GM19468 (cell line): ENCODE data around the gene PDYN.
"Not testable (repeated sequence)": the region's sequence is repeated elsewhere in the genome, so short reads cannot be mapped to it uniquely, and the experiment has no call there.

Experiments used
- ATAC-seq: cut with Tn5 transposase; IDR thresholded peaks from one replicate; pipeline ENCODE4 v1.9.1; 2021; ENCODE audit warnings: mild to moderate bottlenecking, moderate library complexity, moderate number of reproducible peaks; ENCODE audit not compliant: unreplicated experiment; ENCODE audit errors: extremely low read depth

The PDYN gene

DNA sequence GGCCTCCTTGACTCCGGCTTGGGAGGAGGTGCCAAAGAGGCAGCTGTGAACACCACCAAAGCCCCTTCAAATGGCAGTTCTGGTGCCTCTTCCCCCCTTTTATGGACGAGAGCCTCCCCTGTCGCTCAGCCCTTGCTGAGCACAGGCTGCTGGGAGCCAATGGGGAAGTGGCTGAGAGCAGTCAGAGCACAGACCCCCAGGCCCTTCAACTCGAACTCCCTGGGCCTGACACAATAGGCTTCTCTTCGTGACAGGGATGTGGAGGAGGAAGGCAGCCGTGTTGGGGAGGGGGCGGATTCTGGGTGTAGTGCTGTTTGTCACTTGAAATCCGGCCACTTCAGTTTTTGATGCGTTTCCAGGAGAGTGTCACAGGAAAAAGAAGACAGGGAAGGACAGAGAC is at the start of gene PDYN:
PDYN (minus strand) TSS at position 73 of the 400 bp plus-strand sequence. CDS start 10,974 bp downstream, outside the sequence.
- ATAC-seq = no peak

DNA sequence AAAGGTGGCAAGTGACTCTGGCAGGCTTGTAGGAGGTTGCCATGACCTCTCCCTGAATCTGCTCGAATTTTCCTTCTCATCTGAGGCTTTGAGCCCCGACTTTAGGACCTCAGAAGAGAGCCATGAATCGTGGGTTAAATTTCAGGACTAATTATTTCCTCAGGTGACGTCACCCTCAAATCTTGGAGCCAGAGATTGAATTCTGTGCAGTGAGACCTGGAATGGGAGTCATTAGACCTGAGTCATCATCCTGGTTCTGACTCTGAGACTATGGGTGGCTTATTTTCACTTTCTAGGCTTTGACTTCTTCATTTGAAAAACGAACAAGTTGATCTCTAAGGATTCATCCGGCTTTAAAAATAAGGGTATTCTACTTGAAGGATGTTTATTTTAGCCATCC is 48.5 kb upstream of the PDYN start:
- no peak for ATAC-seq

DNA sequence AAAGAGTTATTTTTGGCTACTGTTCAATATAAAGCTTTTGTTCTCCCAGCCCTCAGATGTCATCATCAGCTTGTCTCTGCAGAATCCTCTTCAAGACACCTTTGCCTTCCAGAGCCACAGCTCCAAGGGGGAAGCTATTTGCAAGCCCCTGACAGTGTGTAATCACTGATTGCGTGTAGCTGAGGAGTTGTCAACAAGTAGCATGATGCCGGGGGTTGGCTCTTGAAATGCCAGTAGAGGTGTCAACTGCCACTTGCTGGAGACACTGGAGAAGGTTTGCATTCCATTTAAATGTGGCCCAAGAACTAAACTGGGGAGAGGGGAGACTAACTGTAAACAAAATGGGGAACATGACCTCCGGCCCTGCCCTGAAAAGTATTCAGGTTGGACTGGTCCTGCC is 44.3 kb upstream of the PDYN start:
- no peak for ATAC-seq

DNA sequence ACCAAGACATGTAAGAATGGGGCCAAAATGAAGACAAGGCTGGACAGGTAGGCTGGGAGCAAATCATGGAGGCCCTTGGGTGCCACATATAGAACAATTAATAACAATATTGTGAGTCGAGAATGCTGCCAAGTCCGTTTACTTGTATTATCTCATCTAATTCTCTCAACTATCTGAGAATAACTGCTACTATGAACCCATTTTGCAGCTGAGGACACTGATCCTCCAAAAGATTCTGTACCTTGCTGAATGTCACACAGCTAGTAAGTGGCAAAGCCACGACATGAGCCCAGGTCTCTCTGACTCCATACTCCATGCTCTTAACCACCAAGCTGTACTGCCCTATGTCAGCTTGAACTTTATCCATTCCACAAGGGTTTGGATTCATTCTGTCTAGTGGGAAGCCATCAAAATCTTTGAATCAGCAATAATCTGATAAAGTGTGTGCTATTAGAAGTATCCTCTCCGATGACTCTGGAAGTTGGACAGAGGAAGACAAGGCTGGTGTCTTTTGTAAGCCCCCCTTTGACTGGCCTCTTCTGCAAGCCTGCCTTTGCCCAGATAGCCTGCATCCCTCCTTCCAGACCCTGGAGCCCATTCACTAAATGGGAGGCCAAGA is 43.5 kb upstream of the PDYN start:
- no peak for ATAC-seq

DNA sequence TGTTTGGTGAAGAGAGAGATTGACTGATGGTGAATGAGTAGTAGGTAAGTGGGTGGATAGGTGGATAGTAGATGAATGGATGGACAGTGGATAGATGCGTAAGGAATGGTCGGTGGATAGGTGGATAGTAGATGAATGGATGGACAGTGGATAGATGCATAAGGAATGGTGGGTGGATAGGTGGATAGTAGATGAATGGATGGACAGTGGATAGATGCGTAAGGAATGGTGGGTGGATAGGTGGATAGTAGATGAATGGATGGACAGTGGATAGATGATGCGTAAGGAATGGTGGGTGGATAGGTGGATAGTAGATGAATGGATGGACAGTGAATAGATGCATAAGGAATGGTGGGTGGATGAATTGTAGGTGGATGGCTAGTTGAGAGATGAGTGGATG is 42.5 kb upstream of the PDYN start:
- not testable (repeated sequence) for ATAC-seq

DNA sequence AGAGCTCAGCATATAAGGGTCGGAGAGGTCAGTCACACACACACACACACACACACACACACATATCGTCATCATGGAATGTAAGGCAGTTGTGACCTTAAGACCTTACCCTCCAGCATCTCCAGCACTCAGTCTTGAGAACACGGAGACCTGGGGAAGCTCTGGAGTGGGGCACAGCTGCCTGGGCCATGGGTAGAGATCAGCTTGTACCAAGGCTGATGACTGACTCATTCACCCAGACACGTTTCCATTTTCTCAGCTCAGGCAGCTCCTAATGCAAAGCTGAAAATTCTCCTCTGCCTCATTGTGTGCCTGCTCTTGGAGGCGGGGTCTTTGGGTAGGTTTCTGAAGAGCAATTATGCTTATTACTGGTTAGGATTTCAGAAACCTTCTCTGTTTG is 38.3 kb upstream of the PDYN start:
- no peak for ATAC-seq

DNA sequence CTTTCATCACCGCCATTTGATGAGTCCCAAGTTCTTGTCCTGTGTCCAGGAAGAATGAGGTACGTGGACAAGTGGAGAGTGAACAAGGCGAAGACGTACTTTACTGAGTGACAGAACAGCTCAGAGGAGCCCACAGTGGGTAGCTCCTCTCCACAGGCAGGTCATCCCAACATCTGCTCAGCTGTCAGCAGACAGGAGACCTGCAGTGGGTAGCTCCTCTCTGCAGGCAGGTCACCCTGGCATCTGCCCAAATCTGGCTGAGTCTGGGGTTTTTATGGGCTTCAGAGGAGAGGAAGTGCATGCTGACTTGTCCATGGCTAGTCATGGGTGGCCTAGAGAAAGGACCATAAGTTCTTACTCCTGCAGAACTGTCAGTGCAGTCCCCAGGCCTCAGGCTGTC is 32.7 kb upstream of the PDYN start:
- ATAC-seq = no peak

DNA sequence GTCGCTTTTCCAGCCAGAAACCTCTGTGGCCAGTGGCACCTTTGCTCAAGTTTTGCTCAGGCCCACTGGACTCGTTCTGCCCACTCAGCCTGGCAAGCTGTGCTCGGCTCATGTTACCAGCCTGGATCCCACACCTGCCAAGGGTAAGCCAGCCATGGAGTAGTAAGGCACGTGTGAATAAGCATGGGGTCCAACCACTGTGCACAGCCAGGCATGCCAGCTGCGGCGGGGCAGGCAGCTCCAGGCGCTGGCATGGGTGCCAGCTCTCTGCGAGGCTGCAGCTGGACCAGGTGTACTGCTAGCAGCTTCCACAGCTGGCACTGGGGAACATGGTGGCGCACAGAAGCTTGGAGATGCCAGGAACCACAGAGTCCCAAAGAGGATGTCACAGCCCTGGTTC is 32.1 kb upstream of the PDYN start:
- ATAC-seq = no peak

DNA sequence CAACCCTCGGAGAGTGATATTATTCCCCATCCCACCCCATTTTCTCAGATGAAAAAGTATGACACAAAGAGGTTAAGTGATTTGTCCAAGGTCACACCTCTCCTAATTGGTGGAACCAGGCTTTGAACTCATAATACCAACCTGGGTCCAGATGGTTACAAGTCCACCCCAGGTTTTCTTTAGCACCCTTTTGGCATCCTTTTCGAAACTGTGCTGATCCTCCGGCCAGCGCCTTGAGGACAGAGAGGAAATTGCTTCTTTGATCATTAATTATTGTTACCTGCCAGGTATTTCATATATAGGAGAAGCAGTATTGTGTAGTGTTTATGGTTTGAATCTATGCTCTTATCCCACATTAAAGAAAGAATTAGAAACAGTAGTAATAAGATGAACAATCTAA is 29.3 kb upstream of the PDYN start:
- ATAC-seq = no peak

DNA sequence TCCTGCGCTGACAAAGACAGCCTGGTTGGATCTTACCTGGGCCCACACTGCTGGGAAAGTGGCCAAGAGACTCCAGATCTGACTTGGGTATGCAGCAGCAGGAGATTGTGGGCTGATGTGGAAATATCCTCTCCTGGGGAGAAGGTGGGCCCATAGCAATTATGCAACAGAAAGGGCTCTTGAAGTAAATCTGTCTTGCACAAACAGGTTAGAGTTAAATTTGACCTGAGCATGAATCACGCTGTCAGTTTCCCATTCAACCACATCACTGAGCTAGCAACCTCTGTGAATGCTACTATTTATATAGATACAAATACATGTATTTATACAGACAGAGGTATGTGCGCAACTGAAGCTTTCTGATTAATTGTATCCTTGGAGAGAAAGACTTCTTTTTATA is 28.3 kb upstream of the PDYN start:
- no peak for ATAC-seq

DNA sequence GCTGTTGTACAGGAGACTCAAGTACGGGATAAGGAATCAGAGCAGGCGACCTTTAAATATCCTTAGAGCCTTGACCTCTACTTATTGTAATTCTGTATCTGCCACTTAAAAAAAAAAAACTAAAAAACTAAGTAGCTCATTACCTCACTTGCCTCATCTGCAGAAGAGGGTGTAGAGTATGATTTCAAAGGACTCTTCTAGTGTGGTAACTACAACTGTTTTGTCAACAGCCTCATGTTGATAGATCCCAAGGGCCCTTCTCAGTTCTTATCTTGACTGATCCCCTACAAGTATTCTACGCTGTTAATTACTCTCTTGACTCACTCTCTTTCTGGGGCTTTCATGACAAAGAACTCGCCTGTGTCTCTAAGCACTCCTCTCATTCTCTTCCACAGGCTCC is 16.7 kb upstream of the PDYN start:
- no peak for ATAC-seq

DNA sequence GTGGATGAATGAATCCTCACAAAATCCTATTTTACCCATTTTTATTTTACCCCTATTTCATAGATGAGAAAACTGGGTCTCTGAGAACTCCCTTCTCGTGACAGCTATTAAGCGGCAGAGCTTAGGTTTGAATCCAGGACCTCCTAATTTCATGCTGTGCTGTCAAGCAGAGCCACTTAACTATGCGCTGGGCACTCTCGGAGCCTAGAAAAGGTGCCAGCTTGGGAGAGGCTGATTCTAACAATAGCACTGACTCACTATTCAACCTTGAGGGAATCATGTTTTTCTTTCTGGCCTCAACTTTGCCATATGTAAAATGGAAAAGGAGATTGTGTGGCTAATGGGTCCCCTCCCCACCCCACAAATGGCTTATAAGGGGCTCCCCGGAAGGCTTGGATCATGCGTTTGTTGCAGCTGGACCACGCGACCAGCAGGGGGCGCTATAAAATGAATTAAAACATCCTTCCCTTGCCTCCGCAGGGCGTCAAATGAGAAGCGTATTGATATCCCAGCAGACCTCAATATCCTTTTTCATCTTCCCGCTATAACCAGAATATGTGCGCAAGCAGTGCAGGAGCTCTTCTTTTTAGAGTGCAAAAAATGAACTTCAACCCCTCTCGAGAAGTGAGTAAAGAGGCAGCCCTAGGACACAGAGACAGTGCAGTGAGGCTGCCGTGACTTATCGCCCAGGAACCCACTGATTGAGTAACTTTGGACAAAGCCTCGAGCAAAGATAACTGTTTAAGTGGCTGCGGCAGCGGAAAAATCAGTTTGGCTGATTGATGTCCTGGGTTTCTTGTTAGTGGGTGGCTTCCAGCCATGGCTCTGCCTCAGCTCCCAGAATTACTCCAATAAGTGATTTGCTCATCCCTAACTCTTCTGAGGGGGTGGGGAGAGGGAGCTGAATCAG is 12.8 kb upstream of the PDYN start:
- ATAC-seq = no peak

DNA sequence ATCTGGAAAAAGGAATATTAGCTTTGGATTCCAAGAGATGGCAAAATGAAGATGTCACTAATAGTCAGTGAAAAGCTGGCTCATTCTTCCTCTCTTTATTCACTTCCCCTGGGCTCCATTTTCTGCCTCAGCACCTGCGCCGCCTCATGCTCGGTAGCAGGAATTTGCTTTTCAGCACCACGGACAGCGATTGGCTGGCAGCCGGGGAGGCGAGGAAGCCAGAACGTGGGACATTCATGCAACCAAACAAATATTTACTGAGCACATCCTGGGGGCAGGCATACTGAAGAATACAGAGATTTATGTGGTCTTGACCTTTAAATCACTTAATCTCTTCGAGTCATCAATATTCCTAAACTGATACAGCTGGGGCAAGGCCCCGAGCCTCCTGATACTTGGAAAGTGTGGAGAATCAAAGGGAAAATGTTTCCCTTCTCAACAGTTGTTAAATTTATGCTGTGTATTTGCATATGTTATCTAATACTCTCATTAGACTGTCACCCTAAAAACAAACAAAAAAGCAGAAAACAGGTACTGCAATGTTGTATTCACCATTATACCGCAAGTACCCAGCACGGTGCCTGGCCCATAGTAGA is 12.1 kb upstream of the PDYN start:
- no peak for ATAC-seq

DNA sequence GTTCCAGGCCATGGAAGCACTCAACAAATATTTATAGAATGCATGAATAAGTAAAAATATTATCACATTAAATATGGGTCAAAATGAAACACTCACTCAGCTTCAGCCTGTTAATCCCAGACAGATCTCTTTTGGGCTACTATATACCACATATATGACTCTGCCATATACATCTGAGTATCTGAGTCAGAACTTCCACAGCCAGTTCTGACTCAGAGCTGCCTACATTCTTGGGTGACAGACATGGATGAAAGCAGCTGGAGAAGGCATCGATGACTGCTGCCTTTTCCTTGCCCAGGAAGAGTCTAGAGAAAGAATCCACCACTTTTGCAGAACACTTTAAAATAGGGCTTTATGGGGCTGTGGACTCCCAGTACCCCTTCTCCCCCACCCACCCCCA is 11.5 kb upstream of the PDYN start:
- ATAC-seq = no peak

DNA sequence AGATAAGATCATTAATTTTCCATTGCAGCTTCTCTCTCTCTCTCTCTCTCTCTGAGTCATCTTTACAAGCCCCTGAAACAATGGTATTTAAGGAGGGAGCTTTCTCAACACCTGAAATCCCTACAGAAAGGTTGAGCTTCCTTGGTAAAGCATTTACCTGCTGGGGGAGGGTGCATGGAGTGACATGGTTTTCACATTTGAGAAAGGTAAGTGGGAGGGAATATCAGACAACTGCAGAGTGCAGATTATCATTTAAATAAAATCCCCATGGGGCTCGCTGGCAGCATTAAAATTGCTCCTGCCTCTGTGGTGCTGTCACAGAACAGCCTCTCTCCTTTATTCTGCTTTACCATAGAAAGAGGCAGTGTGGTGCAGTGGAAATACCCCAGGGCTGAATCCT is 10.3 kb upstream of the PDYN start:
- no peak for ATAC-seq

DNA sequence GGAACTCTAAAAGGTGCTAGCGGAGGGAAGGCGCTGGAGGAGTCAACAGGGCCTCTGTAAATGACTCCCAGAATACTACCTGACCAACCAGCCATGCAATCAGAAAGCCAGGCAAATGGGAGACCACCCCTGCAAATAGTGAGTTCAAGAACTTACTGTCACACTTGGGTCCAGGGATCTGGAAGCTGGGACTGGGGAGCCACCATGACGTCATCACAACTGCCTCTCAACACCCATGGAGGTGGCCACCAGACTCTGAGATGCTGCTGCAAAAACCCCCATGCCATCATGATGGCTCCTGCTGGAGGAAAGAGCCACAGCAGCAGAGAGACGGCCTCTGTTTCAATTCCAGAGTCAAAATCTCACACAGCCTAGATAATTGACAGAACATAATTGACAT is 8.5 kb upstream of the PDYN start:
- no peak for ATAC-seq

DNA sequence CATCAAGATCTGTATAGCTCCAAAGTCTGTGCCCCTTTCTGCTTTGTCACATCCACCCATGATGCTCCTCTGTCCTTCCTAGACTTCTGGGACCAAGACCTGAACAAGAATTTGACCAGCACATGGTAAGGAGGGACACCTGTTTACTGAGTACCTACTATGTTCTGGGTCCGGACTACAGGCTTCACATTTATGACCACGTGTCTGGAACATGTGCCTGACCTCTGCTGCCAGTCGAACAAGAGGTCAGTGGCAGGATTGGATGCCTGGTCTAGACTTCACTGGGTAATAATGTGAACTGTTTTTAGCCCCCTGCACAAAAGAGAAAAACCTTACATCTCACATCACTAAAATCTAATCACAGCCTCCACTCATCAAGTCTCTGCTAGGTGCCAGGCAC is 7.3 kb upstream of the PDYN start:
- no peak for ATAC-seq

DNA sequence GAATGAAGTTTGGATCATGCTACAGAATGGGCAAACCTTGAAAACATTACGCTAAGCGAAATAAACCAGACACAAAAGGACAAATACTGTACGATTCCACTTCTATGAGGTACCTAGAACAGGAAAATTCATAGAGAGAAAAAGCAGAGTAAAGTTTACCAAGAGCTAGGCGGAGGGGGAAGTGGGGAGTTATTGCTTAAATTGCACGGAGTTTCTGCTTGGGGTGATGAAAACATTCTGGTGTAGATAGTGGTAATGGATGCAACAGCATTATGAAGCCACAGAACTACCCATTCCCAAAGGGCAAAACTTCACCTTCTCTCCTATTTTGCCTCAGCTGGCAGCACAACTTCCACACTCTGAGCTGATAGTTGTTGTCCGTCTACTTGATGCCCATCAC is 6.4 kb upstream of the PDYN start:
- no peak for ATAC-seq

DNA sequence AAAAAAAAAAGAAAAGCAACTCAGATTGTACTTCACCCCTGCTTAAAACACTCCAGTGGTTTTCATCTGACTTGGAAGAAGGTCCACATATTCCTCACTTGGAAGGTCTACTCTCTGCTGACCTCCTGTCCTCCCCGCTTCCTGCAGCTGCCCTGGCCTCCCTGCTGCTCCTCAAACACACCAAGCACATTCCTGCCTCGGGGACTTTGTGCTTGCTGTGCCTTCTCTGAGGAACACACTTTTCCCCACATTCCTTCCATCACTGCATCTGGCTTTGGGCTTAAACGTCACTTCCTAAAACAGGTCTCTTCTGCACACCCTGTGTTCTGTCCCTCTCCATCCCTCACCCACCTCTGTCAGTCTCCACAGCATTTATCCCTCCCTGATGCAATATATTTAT is 4.9 kb upstream of the PDYN start:
- no peak for ATAC-seq

DNA sequence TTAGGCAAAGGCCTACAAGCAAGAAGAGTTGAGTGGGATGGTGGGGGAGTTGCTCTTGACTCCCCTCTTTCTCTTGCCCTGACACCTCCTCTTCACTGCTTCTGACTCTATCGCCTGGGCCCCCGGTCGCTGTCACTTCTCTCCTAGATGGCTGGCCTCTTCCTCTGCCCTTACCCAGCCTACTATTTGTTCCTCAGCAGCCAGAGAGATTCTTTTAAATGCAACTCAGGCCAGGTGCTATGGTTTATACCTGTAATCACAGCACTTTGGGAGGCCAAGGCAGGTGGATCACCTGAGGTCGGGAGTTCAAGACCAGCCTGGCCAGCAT is 4.3 kb upstream of the PDYN start:
- no peak for ATAC-seq

DNA sequence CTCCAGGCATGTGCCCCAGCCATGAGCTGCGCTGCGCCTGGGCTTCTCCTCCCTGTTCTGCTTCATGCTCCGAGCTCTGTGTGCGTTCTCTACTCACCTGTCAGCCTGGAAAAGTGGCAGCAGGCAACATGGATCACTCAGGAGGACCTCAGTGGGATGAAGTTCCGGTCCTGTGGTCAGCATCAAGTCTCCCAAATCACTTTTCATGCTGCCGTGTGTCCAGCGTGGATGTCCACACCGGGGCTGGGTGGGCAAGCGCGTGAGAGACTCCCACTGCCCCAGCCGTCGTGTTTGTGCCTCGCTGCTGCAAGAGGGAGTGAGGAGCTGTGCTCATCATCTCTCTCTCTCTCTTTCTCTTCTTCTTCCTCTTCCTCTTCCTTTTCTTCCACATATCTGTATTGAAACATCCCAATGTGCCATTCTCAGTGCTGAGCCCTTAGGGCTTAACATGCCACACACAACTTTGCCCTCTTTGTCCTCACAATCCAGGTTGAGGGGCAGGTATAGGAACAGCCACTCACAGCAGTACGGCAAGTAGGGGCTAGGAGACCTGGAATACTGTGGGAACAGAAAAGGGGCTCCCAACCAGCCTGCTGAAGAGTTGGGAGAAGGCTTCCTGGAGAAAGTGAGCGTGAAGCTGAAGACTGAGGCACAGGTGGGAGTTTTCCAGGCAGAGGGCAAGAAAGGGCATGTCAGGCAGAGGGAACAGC is 3.8 kb upstream of the PDYN start:
- no peak for ATAC-seq
